ENCODE measurements around the gene HELZ2. TPM values are rescaled to one million over a fixed set of nuclear protein-coding genes. Genes with fewer than 3 reads are reported as not detected.

Gene HELZ2
- total and polyA plus RNA-seq, 10 of the 15 experiments (the other 5 are each of a cell fraction or from before 2014, with no cell fraction given), result 0.05 to 33.3 (median 6.2) TPM

GRCh38 chr20:63543131-63543530, 30.9 kb downstream of the HELZ2 start:
- BruUV-seq (replicated peaks), result no TSS peak
- TF ChIP-seq SREBF2 (IDR thresholded peaks at IDR 0.05; ENCODE audit: low read length) (no peak), LARP7 (IDR thresholded peaks at IDR 0.05) (peak; percentile 2; the same call in 1 of the 2 replicates), DPF2 (IDR thresholded peaks at IDR 0.05) (peak; percentile 13; the same call in 1 of the 2 replicates), FOS (IDR thresholded peaks at IDR 0.05; ENCODE audit: borderline replicate concordance, extremely low read depth, insufficient read length) (no peak), CEBPZ (IDR thresholded peaks at IDR 0.05; ENCODE audit: low read depth, low read length) (no peak), HSF1 (IDR thresholded peaks at IDR 0.05; ENCODE audit: low read depth, low read length) (no peak), IKZF1 (conservative IDR thresholded peaks at IDR 0.05) (0 out of 2 replicates have a peak, but pooled peaks have one; percentile 36)
- Histone ChIP-seq H4K20me1 (ENCODE audit: control insufficient read depth, insufficient read depth) (no peaks in the 10 kb centered on the region), H3K36me3 (ENCODE audit: control insufficient read depth in 2 of 2, insufficient read depth in 2 of 2, low read length in 1 of 2) (no peaks in the 10 kb centered on the region), H3K4me3 (no peak overlapping the region), H3K9ac (ENCODE audit: control insufficient read depth, insufficient read depth, low read length) (no peak overlapping the region), H3K27me3 (replicated peaks in 1 of 2; ENCODE audit: control insufficient read depth in 2 of 2, insufficient read depth in 2 of 2, low read length in 1 of 2) (no peaks in the 10 kb centered on the region), H3K9me3 (replicated peaks; ENCODE audit: control insufficient read depth, insufficient read depth, low read length) (no peaks in the 10 kb centered on the region), H3K4me2 (ENCODE audit: control insufficient read depth, insufficient read depth) (no peak overlapping the region), H3K4me1 (ENCODE audit: control insufficient read depth, insufficient read depth, low read length) (peaks cover 18% of the 10 kb centered on the region; the same call in 1 of the 2 replicates), H2AFZ (ENCODE audit: control insufficient read depth, low read depth, low read length) (no peak overlapping the region), H3K27ac (ENCODE audit: control insufficient read depth, insufficient read depth) (no peak overlapping the region), H3K79me2 (ENCODE audit: control insufficient read depth, insufficient read depth, low read length) (no peaks in the 10 kb centered on the region)
- FAIRE-seq (no peak), DNase-seq (ENCODE audit: low read depth, low spot score) (no peak), ATAC-seq (peak; percentile 3; the same call in 2 of the 3 replicates)
- SMC1A ChIA-PET (ENCODE audit: uncharacterized antibody, unreplicated experiment), result interaction anchor here (1.2 kb wide), 1 partner anchor 99 kb away, joined by 4 read pairs; no protein-coding TSS in a partner anchor
- CTCF ChIA-PET, result interaction anchor here (1.2 to 1.3 kb wide), 2 partner anchors 9 to 12 kb away, joined by 4 to 9 read pairs; no protein-coding TSS in a partner anchor
- in situ Hi-C loops (cut with MboI), result no loop called here
- RAD21 ChIA-PET (ENCODE audit: unreplicated experiment), result interaction anchor here (0.6 to 1.7 kb wide), 5 partner anchors 10 to 321 kb away, joined by 3 to 9 read pairs (median 3); no protein-coding TSS in a partner anchor
- POLR2A ChIA-PET, result interaction anchor here (0.6 to 1.5 kb wide), 6 partner anchors 9 to 258 kb away, joined by 3 to 5 read pairs (median 3); partner anchors contain the start of gene PPDPF
- intact Hi-C loops (cut with micrococcal nuclease; ENCODE audit: unreplicated experiment), result no loop called here
- WGBS (ENCODE audit: insufficient coverage, insufficient replicate concordance, low lambda C conversion rate, missing lambda C conversion rate), result 26% methylated on average over 10 of the region's 10 CpGs

All from GM12878 (cell line).